HepG2 (cell line): ENCODE measurements around the gene TLE7. TPM values are rescaled to one million over a fixed set of nuclear protein-coding genes. Genes with fewer than 3 reads are reported as not detected.
A peak's percentile ranks its signal among the peaks of the same experiment; 100 is the strongest.

Source experiments
- DMAP1 ChIP-seq: IDR thresholded peaks from 2 replicates; pipeline ENCODE4 v1.6.1; 2016
- FOXA1 ChIP-seq, 2 experiments: fragments of 450-650 bp in 1 of 2; sonication (generic) in 1 of 2; formaldehyde crosslinking in 1 of 2; IDR thresholded peaks; 2 replicates each; pipeline versions ENCODE4 v1.4.0 to v1.6.1; 2016 to 2020; ENCODE audit warnings: missing genetic modification reagents in 1 of 2
- KMT2A ChIP-seq: sonication (generic); formaldehyde crosslinking; IDR thresholded peaks from 2 replicates; pipeline ENCODE4 v1.4.0; 2020; ENCODE audit warnings: missing genetic modification reagents
- MEIS2 ChIP-seq: sonication (generic); formaldehyde crosslinking; IDR thresholded peaks from 2 replicates; pipeline ENCODE4 v1.9.0; 2021; ENCODE audit warnings: mild to moderate bottlenecking, missing genetic modification reagents
- MTA1 ChIP-seq: sonication (generic); formaldehyde crosslinking; IDR thresholded peaks from 2 replicates; pipeline ENCODE4 v1.4.0; 2020; ENCODE audit warnings: missing genetic modification reagents, mild to moderate bottlenecking, borderline replicate concordance
- NR1H2 ChIP-seq: sonication (generic); formaldehyde crosslinking; IDR thresholded peaks from 2 replicates; pipeline ENCODE4 v1.8.1; 2022; ENCODE audit warnings: low read depth, missing genetic modification reagents, borderline replicate concordance
- RFXANK ChIP-seq: IDR thresholded peaks from 2 replicates; pipeline ENCODE4 v1.6.1; 2016
- SMAD3 ChIP-seq: sonication (generic); formaldehyde crosslinking; IDR thresholded peaks from 2 replicates; pipeline ENCODE4 v1.4.0; 2020; ENCODE audit warnings: missing genetic modification reagents
- SRSF9 ChIP-seq: fragments of 200-400 bp; formaldehyde crosslinking; IDR thresholded peaks from 2 replicates; pipeline ENCODE4 v1.6.1; 2018; ENCODE audit warnings: borderline replicate concordance, mild to moderate bottlenecking, low read depth, low read length; ENCODE audit not compliant: insufficient read depth, poor library complexity, severe bottlenecking
- U2AF2 ChIP-seq: fragments of 200-400 bp; formaldehyde crosslinking; IDR thresholded peaks from 2 replicates; pipeline ENCODE4 v1.6.1; 2017; ENCODE audit warnings: low read depth, mild to moderate bottlenecking, low read length
- YEATS4 ChIP-seq: sonication (generic); formaldehyde crosslinking; IDR thresholded peaks from 2 replicates; pipeline ENCODE4 v1.4.0; 2020; ENCODE audit warnings: missing genetic modification reagents, borderline replicate concordance
- ZBTB1 ChIP-seq: sonication (generic); formaldehyde crosslinking; IDR thresholded peaks from 2 replicates; pipeline ENCODE4 v1.4.0; 2020; ENCODE audit warnings: missing genetic modification reagents, borderline replicate concordance
- ZFP62 ChIP-seq: sonication (generic); formaldehyde crosslinking; IDR thresholded peaks from 2 replicates; pipeline ENCODE4 v1.4.0; 2020; ENCODE audit warnings: missing genetic modification reagents
- ZFP82 ChIP-seq: sonication (generic); formaldehyde crosslinking; IDR thresholded peaks from 2 replicates; pipeline ENCODE4 v1.5.1; 2020; ENCODE audit warnings: mild to moderate bottlenecking, missing genetic modification reagents, borderline replicate concordance
- ZHX1 ChIP-seq: sonication (generic); formaldehyde crosslinking; IDR thresholded peaks from 2 replicates; pipeline ENCODE4 v1.8.1; 2022; ENCODE audit warnings: low read depth, mild to moderate bottlenecking, missing genetic modification reagents
- ZMAT3 ChIP-seq: sonication (generic); formaldehyde crosslinking; conservative IDR thresholded peaks from 2 replicates; pipeline ENCODE4 v1.7.0; 2021; ENCODE audit warnings: missing genetic modification reagents
- ZNF335 ChIP-seq: sonication (generic); formaldehyde crosslinking; IDR thresholded peaks from 2 replicates; pipeline ENCODE4 v1.4.0; 2020; ENCODE audit warnings: missing genetic modification reagents
- ZNF382 ChIP-seq: sonication (generic); formaldehyde crosslinking; IDR thresholded peaks from 2 replicates; pipeline ENCODE4 v1.5.0; 2020; ENCODE audit warnings: missing genetic modification reagents, mild to moderate bottlenecking, borderline replicate concordance
- ZNF549 ChIP-seq: sonication (generic); formaldehyde crosslinking; IDR thresholded peaks from 2 replicates; pipeline ENCODE4 v1.5.0; 2020; ENCODE audit warnings: missing genetic modification reagents
- polyA plus RNA-seq, 8 experiments: library from polyadenylated mRNA; depleted of rRNA in 3 of 8; stranded (reverse) in 7 of 8; unstranded in 1 of 8; fragments of >200 nt; fragmentation: Illumina TruSeq in 4 of 8; extraction: Trizol in 4 of 8; gene quantifications; 2 replicates each; pipeline versions ENCODE4 v1.2.1 to v1.2.3, GENCODE V29; 2011 to 2016; ENCODE audit warnings: low read depth in 4 of 8, missing spikeins in 1 of 8, mixed read lengths in 1 of 8; ENCODE audit not compliant: insufficient read depth in 1 of 8
- total RNA-seq, 5 experiments: library from RNA; depleted of rRNA; stranded (reverse); fragments of >200 nt; fragmentation: Illumina TruSeq; extraction: Trizol; gene quantifications; 2 replicates each; pipeline ENCODE4 v1.2.3, GENCODE V29; 2016; ENCODE audit warnings: low read depth in 1 of 5
- TF ChIP-seq, protein P1 (sequence below): sonication (generic); formaldehyde crosslinking; IDR thresholded peaks from 2 replicates; pipeline ENCODE4 v1.5.0; 2020; ENCODE audit warnings: mild to moderate bottlenecking, missing genetic modification reagents, borderline replicate concordance

The TLE7 gene
- total and polyA plus RNA-seq, 2 of the 13 experiments (the other 11 are each of a cell fraction or from before 2014, with no cell fraction given), result not detected

- peak; percentile 93 for TF ChIP-seq ZHX1 (CRISPR knock-in tag)
- peak; percentile 99 for TF ChIP-seq YEATS4 (CRISPR knock-in tag)
- no peak for TF ChIP-seq U2AF2
- peak; percentile 80; the same call in 1 of the 2 replicates for TF ChIP-seq MTA1 (CRISPR knock-in tag)
- 0 out of 2 replicates have a peak, but pooled peaks have one; percentile 65 for TF ChIP-seq ZBTB1 (CRISPR knock-in tag)
- no peak for TF ChIP-seq ZMAT3 (CRISPR knock-in tag)
- TF ChIP-seq FOXA1 (IDR thresholded peaks at IDR 0.05), result no peak
- TF ChIP-seq FOXA1 (CRISPR knock-in tag; IDR thresholded peaks at IDR 0.05), result peak; percentile 29; the same call in 1 of the 2 replicates
- no peak for TF ChIP-seq ZNF382
- peak; percentile 92; the same call in 1 of the 2 replicates for TF ChIP-seq SMAD3 (CRISPR knock-in tag)
- TF ChIP-seq ZNF335 (CRISPR knock-in tag), result 0 out of 2 replicates have a peak, but pooled peaks have one; percentile 83
- TF ChIP-seq NR1H2 (CRISPR knock-in tag), result peak; percentile 83; the same call in 1 of the 2 replicates
- TF ChIP-seq DMAP1, result peak; percentile 98
- peak; percentile 57; the same call in 1 of the 2 replicates for TF ChIP-seq ZFP82
- no peak for TF ChIP-seq ZNF549 (CRISPR knock-in tag)
- TF ChIP-seq, protein P1, sequence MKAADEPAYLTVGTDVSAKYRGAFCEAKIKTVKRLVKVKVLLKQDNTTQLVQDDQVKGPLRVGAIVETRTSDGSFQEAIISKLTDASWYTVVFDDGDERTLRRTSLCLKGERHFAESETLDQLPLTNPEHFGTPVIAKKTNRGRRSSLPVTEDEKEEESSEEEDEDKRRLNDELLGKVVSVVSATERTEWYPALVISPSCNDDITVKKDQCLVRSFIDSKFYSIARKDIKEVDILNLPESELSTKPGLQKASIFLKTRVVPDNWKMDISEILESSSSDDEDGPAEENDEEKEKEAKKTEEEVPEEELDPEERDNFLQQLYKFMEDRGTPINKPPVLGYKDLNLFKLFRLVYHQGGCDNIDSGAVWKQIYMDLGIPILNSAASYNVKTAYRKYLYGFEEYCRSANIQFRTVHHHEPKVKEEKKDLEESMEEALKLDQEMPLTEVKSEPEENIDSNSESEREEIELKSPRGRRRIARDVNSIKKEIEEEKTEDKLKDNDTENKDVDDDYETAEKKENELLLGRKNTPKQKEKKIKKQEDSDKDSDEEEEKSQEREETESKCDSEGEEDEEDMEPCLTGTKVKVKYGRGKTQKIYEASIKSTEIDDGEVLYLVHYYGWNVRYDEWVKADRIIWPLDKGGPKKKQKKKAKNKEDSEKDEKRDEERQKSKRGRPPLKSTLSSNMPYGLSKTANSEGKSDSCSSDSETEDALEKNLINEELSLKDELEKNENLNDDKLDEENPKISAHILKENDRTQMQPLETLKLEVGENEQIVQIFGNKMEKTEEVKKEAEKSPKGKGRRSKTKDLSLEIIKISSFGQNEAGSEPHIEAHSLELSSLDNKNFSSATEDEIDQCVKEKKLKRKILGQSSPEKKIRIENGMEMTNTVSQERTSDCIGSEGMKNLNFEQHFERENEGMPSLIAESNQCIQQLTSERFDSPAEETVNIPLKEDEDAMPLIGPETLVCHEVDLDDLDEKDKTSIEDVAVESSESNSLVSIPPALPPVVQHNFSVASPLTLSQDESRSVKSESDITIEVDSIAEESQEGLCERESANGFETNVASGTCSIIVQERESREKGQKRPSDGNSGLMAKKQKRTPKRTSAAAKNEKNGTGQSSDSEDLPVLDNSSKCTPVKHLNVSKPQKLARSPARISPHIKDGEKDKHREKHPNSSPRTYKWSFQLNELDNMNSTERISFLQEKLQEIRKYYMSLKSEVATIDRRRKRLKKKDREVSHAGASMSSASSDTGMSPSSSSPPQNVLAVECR (CRISPR knock-in tag), result peak; percentile 100
- TF ChIP-seq KMT2A (CRISPR knock-in tag), result peak; percentile 99
- no peak for TF ChIP-seq SRSF9
- no peak; the same call in 1 of the 2 replicates for TF ChIP-seq ZFP62 (CRISPR knock-in tag)
- peak; percentile 76 for TF ChIP-seq MEIS2
- TF ChIP-seq RFXANK, result peak; percentile 92
Observed at GRCh38 chr16:71461686-71462648, 20.1 kb upstream of the TLE7 start, which contains the start of gene ZNF23 (continued).
